Common myeloid progenitor, CD34-positive (primary cell): Measurements from ENCODE around the gene HS6ST3.

ENCODE experiments used
- CTCF ChIA-PET: fragments of 350-600 bp; sonication (Branson Sonifier 250); formaldehyde crosslinking; loops from one replicate; lab custom pipeline; 2021; ENCODE audit warnings: antibody characterized with exemption; lab: Charles Lee
- POLR2A ChIA-PET: fragments of 350-600 bp; sonication (Branson Sonifier 250); formaldehyde crosslinking; loops from one replicate; lab custom pipeline; 2021; ENCODE audit warnings: antibody characterized with exemption; lab: Charles Lee
- DNase-seq, 3 donors: peaks; one replicate each; pipeline versions ENCODE4 v3.0.0 to v3.0.0-alpha.2; 2013
- H3K27ac ChIP-seq, 2 experiments: 1 replicate in 1 of 2; 2 replicates in 1 of 2; pipeline ENCODE4 v1.7.0; 2013; ENCODE audit warnings: inconsistent platforms in 2 of 2, low read length in 2 of 2, mild to moderate bottlenecking in 2 of 2, low read depth in 1 of 2, moderate library complexity in 1 of 2; ENCODE audit not compliant: severe bottlenecking in 2 of 2, insufficient read depth in 1 of 2, poor library complexity in 1 of 2
- H3K27me3 ChIP-seq, 5 experiments: replicated peaks in 2 of 5; 1 replicate in 3 of 5; 2 replicates in 2 of 5; pipeline versions ENCODE4 v1.6.1 to v1.7.0; 2013; ENCODE audit warnings: low read length in 4 of 5, mild to moderate bottlenecking in 2 of 5, moderate library complexity in 2 of 5, inconsistent platforms in 1 of 5; ENCODE audit not compliant: insufficient read depth in 5 of 5, control insufficient read depth in 4 of 5
- H3K36me3 ChIP-seq, 4 experiments: 1 replicate in 2 of 4; 2 replicates in 2 of 4; pipeline versions ENCODE4 v1.6.1 to v1.7.0; 2013; ENCODE audit warnings: low read length in 3 of 4, control low read depth in 1 of 4, mild to moderate bottlenecking in 1 of 4; ENCODE audit not compliant: control insufficient read depth in 4 of 4, insufficient read depth in 4 of 4
- H3K4me1 ChIP-seq, 4 experiments: 1 replicate in 3 of 4; 2 replicates in 1 of 4; pipeline versions ENCODE4 v1.6.1 to v1.7.1; 2013; ENCODE audit warnings: low read length in 3 of 4, mild to moderate bottlenecking in 3 of 4, control low read depth in 1 of 4, inconsistent platforms in 1 of 4, moderate library complexity in 1 of 4; ENCODE audit not compliant: control insufficient read depth in 4 of 4, insufficient read depth in 4 of 4; ENCODE audit errors: control extremely low read depth in 1 of 4
- H3K4me3 ChIP-seq, 7 experiments: 1 replicate in 4 of 7; 2 replicates in 3 of 7; pipeline versions ENCODE4 v1.5.1 to v1.7.0; 2013; ENCODE audit warnings: mild to moderate bottlenecking in 7 of 7, low read length in 6 of 7, moderate library complexity in 6 of 7, inconsistent platforms in 2 of 7, low read depth in 2 of 7, control low read depth in 1 of 7; ENCODE audit not compliant: insufficient read depth in 4 of 7, control insufficient read depth in 1 of 7; ENCODE audit errors: extremely low read depth in 1 of 7
- H3K9me3 ChIP-seq, 5 experiments: 1 replicate in 4 of 5; 2 replicates in 1 of 5; pipeline versions ENCODE4 v1.6.1 to v1.7.1; 2013; ENCODE audit warnings: low read length in 4 of 5, mild to moderate bottlenecking in 2 of 5, inconsistent platforms in 1 of 5, low read depth in 1 of 5, moderate library complexity in 1 of 5; ENCODE audit not compliant: control insufficient read depth in 4 of 5, insufficient read depth in 2 of 5; ENCODE audit errors: control extremely low read depth in 1 of 5
- WGBS: methylation state at CpG from one replicate; pipeline ENCODE4 v1.1.5; 2013; ENCODE audit not compliant: insufficient coverage; 5-methylcytosine and 5-hydroxymethylcytosine counted together

HS6ST3 gene

DNA sequence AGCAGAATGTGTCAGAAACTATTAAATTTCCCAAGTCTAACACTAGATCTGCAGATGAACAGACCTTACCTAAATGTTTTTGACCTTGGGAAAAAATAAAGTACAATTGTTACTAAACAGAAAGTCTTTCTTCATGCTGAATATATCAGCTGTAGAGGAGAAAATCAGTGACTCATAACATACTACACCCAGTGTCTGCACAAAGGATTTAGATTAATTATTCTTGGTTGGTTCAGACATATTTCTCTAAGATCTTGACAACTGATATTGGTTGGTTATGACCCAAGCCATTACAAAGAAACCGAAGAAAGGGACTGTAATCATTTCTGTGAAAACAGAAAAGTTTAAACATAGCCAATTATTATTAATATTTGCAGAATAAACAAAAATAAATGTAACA is 225.1 kb downstream of the HS6ST3 start:
- ChIA-PET POLR2A (no interaction called here), CTCF (no interaction called here)
- no peak for DNase-seq
- H3K4me1 ChIP-seq = no peaks in the 10 kb centered on the region
- no peaks in the 10 kb centered on the region for H3K9me3 ChIP-seq
- no peaks in the 10 kb centered on the region for H3K27me3 ChIP-seq
- no peak overlapping the region for H3K27ac ChIP-seq
- WGBS = no CpG with 5 or more reads among the region's 1 CpG
- H3K36me3 ChIP-seq = no peaks in the 10 kb centered on the region
- no peak overlapping the region for H3K4me3 ChIP-seq

DNA sequence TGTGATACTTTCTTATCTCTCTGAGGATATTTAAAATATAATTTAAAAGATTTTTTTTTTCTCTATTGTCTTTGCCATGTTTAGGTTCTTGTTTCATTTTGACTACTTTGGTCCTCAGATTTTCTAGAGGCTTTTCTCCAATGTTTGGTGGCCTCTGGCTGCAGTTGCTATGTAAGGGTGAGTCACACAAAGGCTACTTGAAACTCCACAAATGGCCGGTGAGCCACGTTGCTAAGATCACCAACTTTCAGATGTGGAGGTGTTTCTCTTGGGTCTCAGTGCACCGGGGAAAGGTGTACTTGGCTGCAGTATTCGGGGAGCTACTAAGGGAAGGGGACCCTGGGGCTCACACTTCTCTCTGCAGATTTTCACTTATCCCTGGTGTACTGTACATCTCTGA is 248.1 kb downstream of the HS6ST3 start:
- 100% methylated on average over 4 of the region's 4 CpGs for WGBS
- Histone ChIP-seq H3K36me3 (no peaks in the 10 kb centered on the region), H3K27me3 (no peaks in the 10 kb centered on the region), H3K4me3 (no peak overlapping the region), H3K4me1 (no peaks in the 10 kb centered on the region), H3K9me3 (no peaks in the 10 kb centered on the region), H3K27ac (no peak overlapping the region)
- DNase-seq = no peak
- ChIA-PET POLR2A (no interaction called here), CTCF (no interaction called here)

DNA sequence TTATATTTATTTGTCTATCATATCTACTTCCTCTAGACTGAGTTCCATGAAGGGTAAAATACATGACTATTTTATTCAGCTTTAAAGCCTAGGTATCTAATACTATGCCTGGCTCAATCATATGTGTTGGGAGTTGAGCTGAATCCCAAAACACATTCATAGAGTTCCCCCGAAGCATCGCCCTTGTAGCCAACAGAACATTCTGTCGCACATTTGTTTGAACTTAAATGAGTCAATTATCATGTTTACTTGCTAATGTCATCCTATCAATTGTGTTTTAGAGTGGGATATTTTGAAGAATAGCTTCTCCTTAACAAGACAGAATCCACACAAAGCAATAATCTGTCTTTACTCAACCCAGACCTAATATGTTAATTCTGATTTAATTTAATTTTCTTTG is 252.4 kb downstream of the HS6ST3 start:
- H3K9me3 ChIP-seq = no peaks in the 10 kb centered on the region
- no peak overlapping the region for H3K27ac ChIP-seq
- ChIA-PET CTCF (no interaction called here), POLR2A (no interaction called here)
- H3K27me3 ChIP-seq = no peaks in the 10 kb centered on the region
- no peak for DNase-seq
- H3K4me1 ChIP-seq = no peaks in the 10 kb centered on the region
- WGBS = no CpG with 5 or more reads among the region's 3 CpGs
- H3K4me3 ChIP-seq = no peak overlapping the region
- no peaks in the 10 kb centered on the region for H3K36me3 ChIP-seq

- H3K27ac ChIP-seq = no peak overlapping the region
- ChIA-PET CTCF (no interaction called here), POLR2A (no interaction called here)
- no peaks in the 10 kb centered on the region for H3K36me3 ChIP-seq
- H3K9me3 ChIP-seq = no peaks in the 10 kb centered on the region
- no peak for DNase-seq
- no peaks in the 10 kb centered on the region for H3K27me3 ChIP-seq
- 92% methylated on average over 4 of the region's 4 CpGs for WGBS
- H3K4me1 ChIP-seq = no peaks in the 10 kb centered on the region
- no peak overlapping the region for H3K4me3 ChIP-seq
These were observed 253.1 kb downstream of the HS6ST3 start for GRCh38 chr13:96342852-96343465.

GRCh38 chr13:96346921-96347320 is 257.0 kb downstream of the HS6ST3 start:
- Histone ChIP-seq H3K27ac (no peak overlapping the region), H3K4me1 (no peaks in the 10 kb centered on the region), H3K36me3 (no peaks in the 10 kb centered on the region), H3K9me3 (no peaks in the 10 kb centered on the region), H3K27me3 (no peaks in the 10 kb centered on the region), H3K4me3 (no peak overlapping the region)
- POLR2A ChIA-PET = no interaction called here
- CTCF ChIA-PET = no interaction called here
- WGBS = 100% methylated on average over 3 of the region's 4 CpGs
- no peak for DNase-seq

- ChIA-PET POLR2A (no interaction called here), CTCF (no interaction called here)
- no peaks in the 10 kb centered on the region for H3K9me3 ChIP-seq
- no peak for DNase-seq
- H3K4me1 ChIP-seq = no peaks in the 10 kb centered on the region
- no peak overlapping the region for H3K4me3 ChIP-seq
- no peaks in the 10 kb centered on the region for H3K27me3 ChIP-seq
- no peaks in the 10 kb centered on the region for H3K36me3 ChIP-seq
- H3K27ac ChIP-seq = no peak overlapping the region
- 100% methylated on average over 1 of the region's 1 CpG for WGBS
These were observed 283.7 kb downstream of the HS6ST3 start for GRCh38 chr13:96373597-96373996.

DNA sequence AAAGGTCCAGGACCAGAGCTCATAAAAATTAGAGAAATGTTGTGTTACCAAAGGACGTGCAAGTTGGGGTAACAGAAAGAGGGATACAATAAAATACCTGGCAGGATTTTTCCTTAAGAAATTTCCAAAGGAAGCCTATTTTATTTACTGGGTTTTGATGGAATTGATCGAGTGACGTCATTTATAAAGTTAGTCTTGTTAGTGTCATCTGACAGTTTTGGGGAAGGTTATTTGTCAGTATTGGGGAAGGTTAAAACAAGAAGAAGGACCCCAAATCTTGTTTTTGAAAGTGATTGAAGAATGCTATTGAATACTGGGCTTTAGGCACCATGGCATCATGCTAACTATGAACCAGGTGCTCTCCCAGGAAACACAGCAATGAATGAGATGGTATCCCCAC is 287.9 kb downstream of the HS6ST3 start:
- POLR2A ChIA-PET = no interaction called here
- 100% methylated on average over 3 of the region's 3 CpGs for WGBS
- CTCF ChIA-PET = no interaction called here
- Histone ChIP-seq H3K36me3 (no peaks in the 10 kb centered on the region), H3K27me3 (no peaks in the 10 kb centered on the region), H3K4me1 (no peaks in the 10 kb centered on the region), H3K9me3 (no peaks in the 10 kb centered on the region), H3K27ac (no peak overlapping the region), H3K4me3 (no peak overlapping the region)
- no peak for DNase-seq
